Activated CD8-positive, alpha-beta memory T cell treated with anti-CD3 and anti-CD28 coated beads for 36 hours (primary cell): Measurements from ENCODE around the gene FGFR3. TPM values are rescaled to one million over a fixed set of nuclear protein-coding genes. Genes with fewer than 3 reads are reported as not detected.
"Not testable (repeated sequence)": the region's sequence is repeated elsewhere in the genome, so short reads cannot be mapped to it uniquely, and the experiment has no call there.

Experiments used
- CTCF ChIA-PET: fragments of 350-600 bp; sonication (Branson Sonifier 250); formaldehyde crosslinking; loops from one replicate; lab custom pipeline; 2021; ENCODE audit warnings: antibody characterized with exemption; lab: Charles Lee
- POLR2A ChIA-PET: fragments of 350-600 bp; sonication (Branson Sonifier 250); formaldehyde crosslinking; loops from one replicate; lab custom pipeline; 2021; ENCODE audit warnings: antibody characterized with exemption; lab: Charles Lee
- total RNA-seq, 2 experiments: library from RNA; stranded (reverse); gene quantifications; one replicate each; pipeline ENCODE4 v1.2.3, GENCODE V29; 2021

FGFR3 gene
- total RNA-seq, 2 experiments from 2014 or later: 0.08 TPM; not detected in 1

DNA sequence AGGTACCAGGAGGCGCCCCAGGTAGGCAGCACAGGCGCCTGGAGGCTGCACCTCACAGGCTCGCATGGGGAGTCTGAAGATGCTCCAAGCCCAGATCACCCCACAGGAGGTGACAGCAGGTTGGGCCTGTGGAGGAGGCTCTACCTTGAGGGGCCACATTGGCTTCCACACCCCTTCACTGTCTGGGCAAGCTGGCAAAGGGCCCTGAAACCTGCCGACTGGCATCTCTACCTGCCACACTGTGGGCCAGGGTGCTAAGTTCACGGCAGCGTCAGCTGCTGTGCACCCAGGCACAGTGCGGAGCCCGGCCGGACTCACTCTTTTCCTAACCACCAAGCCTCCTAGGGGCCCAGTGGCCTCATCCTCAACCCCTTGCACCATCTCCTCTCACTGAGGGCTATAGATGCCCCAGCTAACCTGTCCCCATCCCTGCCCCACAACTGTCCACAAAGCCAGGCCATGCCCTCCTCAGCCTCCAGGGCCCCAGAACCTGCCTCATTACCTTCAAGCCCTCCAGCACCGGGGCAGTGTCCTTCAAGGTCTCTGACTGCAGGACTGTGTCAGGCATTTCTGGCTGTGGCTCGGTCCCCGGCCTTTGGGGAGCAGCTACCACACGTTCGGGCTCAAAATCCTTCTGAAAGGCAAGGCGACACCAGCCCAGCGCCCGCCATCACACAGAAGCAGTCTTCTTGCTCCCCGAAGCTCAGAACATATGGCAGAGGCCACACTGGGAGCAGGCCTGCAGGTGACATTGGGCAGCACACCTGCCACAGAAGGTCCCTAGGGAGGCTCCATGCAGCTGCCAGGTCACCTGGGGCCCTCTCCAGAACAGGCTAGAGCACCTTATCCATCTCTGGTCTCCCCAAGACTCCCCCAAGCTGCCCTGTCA, 28.8 kb downstream of the FGFR3 start:
- POLR2A ChIA-PET: no interaction called here
- CTCF ChIA-PET: no interaction called here

DNA sequence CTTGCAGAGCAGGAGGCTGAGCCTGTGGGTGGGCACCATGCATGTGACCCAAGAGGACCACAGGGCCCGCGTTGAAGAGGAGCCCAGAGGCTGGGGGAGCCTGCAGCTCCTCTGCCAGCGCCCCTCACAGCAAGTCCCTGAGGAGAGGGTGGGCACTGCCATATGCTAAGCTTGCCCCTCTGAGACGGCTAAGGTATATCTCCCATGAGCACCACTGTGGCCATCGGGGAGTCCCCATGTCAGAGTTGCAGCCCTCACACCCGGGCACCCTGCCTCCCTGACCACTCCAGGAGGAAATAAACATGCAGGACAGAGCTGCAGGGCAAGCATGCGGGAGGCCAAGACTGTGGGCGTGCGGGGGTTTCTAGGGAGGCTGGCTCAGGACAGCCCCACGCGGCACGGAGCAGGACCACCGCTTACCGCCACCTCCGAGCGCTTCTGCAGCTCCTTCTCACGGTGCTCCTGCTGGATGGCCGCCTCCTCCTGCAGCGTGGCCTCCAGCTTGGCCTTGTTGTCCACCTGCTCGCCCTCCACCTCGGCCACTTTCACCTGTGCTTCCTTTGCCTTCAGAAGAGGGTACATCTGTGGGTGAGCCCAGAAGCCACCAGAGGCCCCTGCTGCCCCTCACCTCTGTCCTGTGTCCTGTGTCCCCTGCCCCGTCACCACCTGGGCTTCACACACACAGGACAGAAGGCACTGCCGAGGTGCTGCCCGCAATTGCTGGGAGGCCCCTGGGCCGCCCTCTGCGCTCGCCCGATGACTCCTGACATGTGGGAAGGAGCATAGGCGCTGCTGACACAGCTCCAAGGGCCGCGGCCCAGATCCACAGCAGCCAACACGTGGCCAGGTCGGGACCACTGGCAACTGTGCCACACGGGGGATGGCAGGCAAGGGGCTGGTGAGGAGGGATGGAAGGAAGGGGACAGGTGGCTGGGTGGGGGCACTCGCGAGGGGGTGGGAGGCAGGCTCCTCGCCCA, 29.8 kb downstream of the FGFR3 start:
- ChIA-PET POLR2A (no interaction called here), CTCF (no interaction called here)

DNA sequence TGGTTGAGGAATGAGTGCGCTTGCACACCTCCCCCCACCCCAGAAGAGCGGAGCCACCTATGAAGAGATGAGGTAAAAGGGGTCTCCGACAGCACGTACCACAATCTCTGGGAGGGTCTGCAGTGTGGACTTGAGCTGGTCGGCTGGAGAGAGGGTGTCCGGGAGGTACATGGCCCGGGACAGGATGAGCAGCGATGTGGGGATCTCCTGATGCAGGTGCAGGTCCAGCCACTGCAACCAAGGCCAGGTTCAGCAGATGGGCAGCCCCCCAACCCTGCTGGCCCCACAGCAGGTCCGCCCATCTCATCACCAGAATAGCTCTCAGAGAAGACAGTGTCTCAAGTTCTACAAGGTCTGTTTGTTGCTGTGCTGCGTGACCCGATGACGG, 30.4 kb downstream of the FGFR3 start:
- CTCF ChIA-PET: no interaction called here
- POLR2A ChIA-PET: no interaction called here

DNA sequence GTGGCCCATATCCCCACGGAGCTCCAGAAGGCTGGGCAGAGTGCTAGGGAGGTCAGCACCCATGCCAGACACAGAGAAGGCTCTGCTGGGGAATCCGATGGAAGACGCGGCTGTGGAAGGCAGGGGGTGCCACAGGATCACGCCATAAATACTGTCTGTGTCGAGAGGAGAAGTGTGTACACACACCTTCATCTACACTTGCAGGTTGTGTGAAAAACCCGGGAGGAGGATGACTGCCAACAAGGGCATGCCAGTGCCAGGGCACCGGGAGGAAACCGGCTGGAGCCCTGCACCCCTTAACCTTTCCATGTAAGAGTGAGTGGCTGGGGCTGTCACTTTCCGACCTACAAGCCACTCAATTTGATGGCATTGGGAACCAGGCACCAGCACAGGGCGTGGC, 31.7 kb downstream of the FGFR3 start:
- ChIA-PET POLR2A (no interaction called here), CTCF (no interaction called here)

DNA sequence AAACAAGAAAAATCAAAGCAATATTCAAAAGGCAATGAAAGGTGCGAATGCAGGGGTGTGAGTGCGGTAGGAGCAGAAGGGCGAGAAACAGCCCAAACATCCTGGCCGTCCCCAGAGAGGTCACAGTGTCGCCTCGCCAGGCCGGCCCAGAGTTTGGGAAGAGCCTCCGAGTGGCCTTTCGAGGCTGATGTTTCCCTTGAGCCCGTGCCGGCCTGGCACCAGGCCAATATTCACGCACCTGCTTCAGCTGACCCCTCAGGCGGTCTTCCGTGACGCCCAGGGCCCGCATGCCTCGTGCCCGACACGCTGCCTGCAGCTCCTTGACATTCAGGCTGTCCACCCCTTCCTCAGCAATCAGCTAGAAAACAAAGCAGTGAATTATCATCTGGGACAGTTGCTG, 32.2 kb downstream of the FGFR3 start:
- CTCF ChIA-PET: no interaction called here
- POLR2A ChIA-PET: no interaction called here

- ChIA-PET POLR2A (interaction anchor here (0.7 kb wide), 2 partner anchors 21 to 85 kb away, joined by 3 to 5 read pairs; no protein-coding TSS in a partner anchor), CTCF (no interaction called here)
Observed at GRCh38 chr4:1826531-1827350, 33.6 kb downstream of the FGFR3 start.

- CTCF ChIA-PET: no interaction called here
Observed at GRCh38 chr4:1830234-1830633, 37.1 kb downstream of the FGFR3 start.

DNA sequence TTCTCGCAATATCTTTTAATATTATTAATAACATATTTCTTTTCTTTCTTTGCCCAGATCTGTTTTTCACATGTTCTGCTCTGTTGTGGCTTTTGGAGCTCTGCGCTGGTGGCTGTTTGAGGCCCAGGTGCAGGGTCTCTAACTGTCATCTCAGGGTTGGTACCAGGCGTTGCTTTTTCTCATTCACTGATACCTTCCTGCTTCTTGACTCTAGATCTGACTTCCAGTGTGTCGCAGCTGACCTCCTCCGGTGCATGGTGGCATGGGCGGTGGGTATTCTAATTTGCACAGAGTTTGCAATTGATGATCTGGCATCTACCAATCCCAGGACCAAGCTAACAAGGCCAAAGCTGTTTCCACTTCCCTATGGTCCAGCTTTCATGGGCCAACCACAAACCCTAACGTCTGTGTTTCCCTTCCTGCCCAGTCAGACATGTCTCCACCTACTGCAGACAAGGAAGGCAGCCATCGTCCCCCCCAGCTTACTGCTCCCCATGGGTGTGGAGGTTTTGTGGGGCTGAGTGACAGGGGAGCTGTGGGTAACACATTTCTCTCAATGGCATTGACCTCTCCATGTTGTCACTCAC, 37.6 kb downstream of the FGFR3 start:
- POLR2A ChIA-PET: no interaction called here
- CTCF ChIA-PET: no interaction called here

More at GRCh38 chr4:1830234-1830633, 37.1 kb downstream of the FGFR3 start:
- POLR2A ChIA-PET: no interaction called here

GRCh38 chr4:1831331-1831730, 38.2 kb downstream of the FGFR3 start:
- ChIA-PET POLR2A (no interaction called here), CTCF (no interaction called here)

DNA sequence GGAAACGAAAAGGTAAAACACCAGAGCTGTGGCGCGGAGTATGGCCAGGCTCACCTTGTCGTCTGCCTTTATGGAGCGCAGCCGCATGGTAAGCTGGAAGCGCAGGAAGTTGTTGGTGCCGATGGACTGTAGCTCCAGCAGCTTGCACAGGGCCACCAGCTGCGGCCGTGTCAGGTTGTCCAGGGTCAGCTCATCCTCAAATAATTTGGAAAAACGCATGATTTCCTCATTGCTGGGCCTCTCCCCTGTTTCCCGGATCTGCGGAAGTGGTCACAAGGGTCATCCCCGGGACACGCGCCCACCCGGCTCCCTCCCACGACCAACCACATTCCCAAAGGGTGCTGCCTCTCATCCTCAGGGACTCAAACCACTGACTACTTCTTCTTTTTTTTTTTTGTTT, 39.6 kb downstream of the FGFR3 start:
- POLR2A ChIA-PET: no interaction called here
- CTCF ChIA-PET: no interaction called here

- ChIA-PET CTCF (interaction anchor here (1.4 kb wide), 1 partner anchor 66 kb away, joined by 4 read pairs; no protein-coding TSS in a partner anchor), POLR2A (no interaction called here)
Observed at GRCh38 chr4:1833307-1834046, 40.4 kb downstream of the FGFR3 start.

GRCh38 chr4:1834047-1834775, 41.1 kb downstream of the FGFR3 start:
- ChIA-PET CTCF (interaction anchor here (1.4 kb wide), 1 partner anchor 65 kb away, joined by 4 read pairs; no protein-coding TSS in a partner anchor), POLR2A (no interaction called here)

DNA sequence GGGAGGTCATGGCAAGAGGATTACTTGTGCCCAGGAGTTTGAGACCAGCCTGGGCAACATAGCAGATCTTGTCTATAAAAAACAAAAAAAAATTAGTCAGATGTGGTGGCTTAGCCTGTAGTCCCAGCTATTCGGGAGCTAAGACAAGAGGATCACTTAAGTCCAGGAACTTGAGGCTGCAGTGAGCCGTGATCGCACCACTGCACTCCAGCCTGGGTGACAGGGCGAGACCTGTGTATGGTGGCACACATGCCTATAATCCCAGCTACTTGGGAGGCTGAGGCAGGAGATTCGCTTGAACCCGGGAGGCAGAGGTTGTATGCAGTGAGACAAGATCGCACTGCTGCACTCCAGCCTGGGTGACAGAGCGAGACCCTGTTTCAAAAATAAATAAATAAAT, 42.7 kb downstream of the FGFR3 start:
- CTCF ChIA-PET, POLR2A ChIA-PET: not testable (repeated sequence)

DNA sequence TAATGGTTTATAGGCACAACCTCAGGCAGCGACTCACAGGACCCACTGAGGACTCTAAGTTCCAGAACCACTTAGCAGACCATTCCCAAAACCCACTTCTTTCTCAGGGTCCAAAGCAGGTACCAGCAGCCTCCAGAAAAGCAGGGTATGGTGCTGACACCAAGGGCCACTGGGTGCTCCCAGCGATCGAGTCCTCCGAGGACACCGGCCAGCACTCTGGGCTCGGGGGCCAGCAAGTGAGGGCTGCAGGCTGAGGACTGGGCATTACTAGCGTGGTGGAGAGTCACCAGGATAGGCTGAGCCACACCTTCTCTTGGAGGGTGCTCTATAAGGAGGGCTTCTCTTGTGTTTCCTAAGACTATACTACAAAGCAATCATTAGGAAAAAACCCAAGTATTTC, 43.6 kb downstream of the FGFR3 start:
- ChIA-PET POLR2A (no interaction called here), CTCF (no interaction called here)

- CTCF ChIA-PET: no interaction called here
- POLR2A ChIA-PET: no interaction called here
Observed at GRCh38 chr4:1837069-1837468, 44.0 kb downstream of the FGFR3 start.

- POLR2A ChIA-PET: no interaction called here
- CTCF ChIA-PET: no interaction called here
Observed at GRCh38 chr4:1839282-1839681, 46.2 kb downstream of the FGFR3 start.

DNA sequence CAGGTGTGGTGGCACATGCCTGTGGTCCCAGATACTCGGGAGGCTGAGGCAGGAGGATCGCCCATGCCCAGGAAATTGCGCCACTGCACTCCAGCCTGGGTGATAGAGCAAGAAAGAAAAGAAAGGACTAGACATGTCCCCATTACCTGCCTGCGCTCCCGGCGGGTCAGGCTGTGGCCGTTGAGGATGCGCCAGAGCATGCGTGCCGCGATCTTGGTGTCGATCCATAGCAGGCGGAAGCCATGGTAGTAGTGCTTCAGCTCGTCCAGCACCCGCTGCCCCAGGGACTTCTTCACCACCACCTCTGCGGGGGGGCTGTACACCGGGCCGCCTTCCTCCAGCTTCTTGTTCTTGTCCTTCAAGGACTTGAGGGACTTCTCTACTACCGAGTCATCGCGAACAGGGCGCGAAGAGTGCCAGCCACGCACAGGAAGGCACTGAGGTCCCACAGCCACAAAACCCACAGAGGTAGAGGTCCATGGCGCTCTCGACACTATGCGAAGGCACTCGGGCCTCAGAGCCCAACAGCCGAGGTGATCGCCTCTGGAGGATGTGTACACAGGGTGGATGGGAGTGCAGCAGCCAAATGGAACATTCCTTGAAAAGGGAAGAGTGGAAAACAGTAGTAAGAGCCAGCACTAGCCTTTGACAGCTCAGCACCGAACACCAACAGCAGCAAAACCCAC, 48.3 kb downstream of the FGFR3 start:
- CTCF ChIA-PET: interaction anchor here (1.2 kb wide), 1 partner anchor 57 kb away, joined by 3 read pairs; no protein-coding TSS in a partner anchor
- POLR2A ChIA-PET: no interaction called here
